ENCODE data around the gene PYGM.

PYGM gene

GRCh38 chr11:64790205-64791095, 30.7 kb upstream of the PYGM start:
- no peak for DNase-seq

- no peak for DNase-seq
Observed at GRCh38 chr11:64789331-64790204, 29.8 kb upstream of the PYGM start.

GRCh38 chr11:64788321-64789215, 28.8 kb upstream of the PYGM start:
- DNase-seq, result no peak

- peak; percentile 66 for DNase-seq
Observed at GRCh38 chr11:64787526-64788320, 27.9 kb upstream of the PYGM start.

- DNase-seq, result no peak
Observed at GRCh38 chr11:64786308-64786707, 26.5 kb upstream of the PYGM start.

- DNase-seq, result no peak
Observed at GRCh38 chr11:64784813-64785581, 25.2 kb upstream of the PYGM start.

- peak; percentile 99 for DNase-seq
Observed at GRCh38 chr11:64778473-64779298, 18.9 kb upstream of the PYGM start, which contains the start of gene SF1. SF1 (minus strand) TSS chr11:64778542; CDS start chr11:64778392, 150 bp downstream.

- no peak for DNase-seq
Observed at GRCh38 chr11:64778223-64778472, 18.4 kb upstream of the PYGM start.

- DNase-seq, result peak; percentile 81
Observed at GRCh38 chr11:64777449-64778222, 17.9 kb upstream of the PYGM start.

GRCh38 chr11:64776875-64777274, 17.1 kb upstream of the PYGM start:
- no peak for DNase-seq

- no peak for DNase-seq
Observed at GRCh38 chr11:64776425-64776824, 16.7 kb upstream of the PYGM start.

- no peak for DNase-seq
Observed at GRCh38 chr11:64774144-64774543, 14.4 kb upstream of the PYGM start.

- no peak for DNase-seq
Observed at GRCh38 chr11:64772303-64773018, 12.7 kb upstream of the PYGM start.

GRCh38 chr11:64771861-64772260, 12.1 kb upstream of the PYGM start:
- no peak for DNase-seq

GRCh38 chr11:64770120-64770519, 10.3 kb upstream of the PYGM start:
- no peak for DNase-seq

- no peak for DNase-seq
Observed at GRCh38 chr11:64769283-64769682, 9.5 kb upstream of the PYGM start.

- DNase-seq, result no peak
Observed at GRCh38 chr11:64768300-64768694, 8.5 kb upstream of the PYGM start.

- DNase-seq, result peak; percentile 88
Observed at GRCh38 chr11:64767344-64768299, 7.8 kb upstream of the PYGM start.

All from stimulated activated CD4-positive, alpha-beta T cell treated with anti-CD3 and anti-CD28 coated beads, Interleukin-4, amount 100 ng/mL, for 24 hours (primary cell).